ENCODE results near the gene SRGAP3.

The SRGAP3 gene

DNA sequence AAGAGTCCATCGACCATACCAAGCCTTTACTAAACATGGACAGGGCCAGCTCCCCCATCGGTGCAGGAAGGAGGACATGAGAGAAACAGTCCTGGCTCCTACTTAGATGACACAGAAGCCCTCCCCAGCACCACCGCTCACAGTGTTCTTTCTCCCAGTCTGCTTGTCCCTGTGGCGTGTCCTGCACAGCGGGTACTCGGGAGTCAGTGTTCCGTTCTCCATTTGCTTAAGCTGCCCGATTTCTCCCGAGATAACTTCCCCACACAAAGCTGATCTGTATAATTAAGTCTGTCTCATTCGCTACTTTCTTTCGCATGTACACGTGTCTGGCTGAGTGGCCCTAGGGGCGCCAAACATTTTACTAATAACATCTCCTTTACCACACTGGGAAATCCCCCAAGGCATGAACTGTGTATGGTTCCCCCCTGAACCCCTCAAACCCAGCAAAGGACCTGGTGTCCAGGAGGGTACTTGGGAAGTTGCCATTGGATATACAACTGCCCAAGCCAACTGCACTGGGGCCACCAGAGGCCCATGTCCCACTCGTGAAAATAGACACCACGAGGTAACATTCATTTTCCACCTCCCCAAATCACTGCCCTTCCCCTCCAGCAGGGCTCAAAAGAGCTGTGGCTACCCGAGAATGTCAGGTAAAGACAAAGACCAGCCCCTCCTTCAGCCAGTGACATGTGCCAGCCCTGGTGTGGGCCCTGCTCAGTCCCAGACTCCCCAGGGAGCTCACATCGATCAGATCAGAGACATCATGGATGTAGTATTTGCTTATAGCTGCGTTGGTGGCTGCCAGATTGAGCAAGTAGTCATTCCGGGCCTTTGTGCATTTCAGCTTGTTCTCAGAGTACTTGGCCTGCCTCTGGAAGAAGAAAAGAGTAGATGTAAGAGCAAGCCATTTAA is 189.7 kb downstream of the SRGAP3 start:
- DNase-seq (ENCODE audit: low read depth, low spot score) = no peak

DNA sequence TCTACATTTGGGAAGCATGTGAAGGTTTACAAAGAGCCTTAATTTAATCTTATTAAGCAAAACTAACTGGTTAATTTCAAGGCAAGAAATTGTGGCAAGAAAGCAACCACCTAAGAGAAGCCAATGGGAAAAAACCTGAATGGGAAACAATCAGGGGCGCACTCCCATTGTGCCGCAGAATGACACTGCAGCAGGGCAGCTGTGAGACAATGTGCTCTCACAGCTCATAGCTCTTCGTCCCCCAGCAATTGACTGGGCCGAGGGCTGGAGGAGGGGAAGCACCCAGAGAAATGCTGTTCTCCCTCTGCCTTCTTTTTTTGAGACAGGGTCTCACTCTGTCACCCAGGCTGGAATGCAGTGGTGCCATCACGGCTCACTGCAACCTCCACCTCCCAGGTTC is 192.9 kb downstream of the SRGAP3 start:
- no peak for DNase-seq (ENCODE audit: low read depth, low spot score)

- no peak for DNase-seq (ENCODE audit: low read depth, low spot score)
Observed at GRCh38 chr3:9047452-9048346, 201.7 kb downstream of the SRGAP3 start.

GRCh38 chr3:9045371-9045770 is 204.1 kb downstream of the SRGAP3 start:
- no peak for DNase-seq (ENCODE audit: low read depth, low spot score)

DNA sequence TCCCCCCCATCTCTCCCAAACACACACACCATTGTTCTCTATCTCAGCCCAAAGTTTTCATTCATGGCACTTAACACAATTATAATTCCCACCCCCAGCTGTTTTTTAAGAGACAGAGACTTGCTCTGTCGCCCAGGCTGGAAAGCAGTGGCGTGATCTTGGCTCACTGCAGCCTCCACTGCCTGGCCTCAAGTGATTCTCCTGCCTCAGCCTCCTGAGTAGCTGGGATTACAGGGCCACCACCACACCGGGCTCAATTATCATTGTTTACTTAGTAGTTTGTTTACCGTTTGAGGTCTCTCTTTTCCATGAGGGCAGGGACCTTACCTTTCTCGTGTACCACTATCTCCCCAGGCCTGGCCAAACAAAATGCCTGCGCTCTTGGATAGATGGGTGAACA is 206.4 kb downstream of the SRGAP3 start:
- no peak for DNase-seq (ENCODE audit: low read depth, low spot score)

DNA sequence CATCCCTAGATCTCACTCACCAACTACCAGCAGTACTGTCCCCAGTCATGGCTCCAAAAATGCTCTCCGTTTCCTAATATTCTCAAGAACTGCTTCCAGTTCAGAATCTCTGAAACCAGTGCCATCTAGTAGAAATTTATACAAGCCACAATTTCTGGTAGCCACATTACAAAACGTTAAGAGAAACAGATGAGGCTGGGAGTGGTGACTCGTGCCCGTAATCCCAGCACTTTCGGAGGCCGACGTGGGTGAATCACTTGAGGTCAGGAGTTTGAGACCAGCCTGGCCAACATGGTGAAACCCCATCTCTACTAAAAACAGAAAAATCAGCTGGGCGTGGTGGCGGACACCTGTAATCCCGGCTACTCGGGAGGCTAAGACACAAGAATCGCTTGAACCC is 207.8 kb downstream of the SRGAP3 start:
- no peak for DNase-seq (ENCODE audit: low read depth, low spot score)

DNA sequence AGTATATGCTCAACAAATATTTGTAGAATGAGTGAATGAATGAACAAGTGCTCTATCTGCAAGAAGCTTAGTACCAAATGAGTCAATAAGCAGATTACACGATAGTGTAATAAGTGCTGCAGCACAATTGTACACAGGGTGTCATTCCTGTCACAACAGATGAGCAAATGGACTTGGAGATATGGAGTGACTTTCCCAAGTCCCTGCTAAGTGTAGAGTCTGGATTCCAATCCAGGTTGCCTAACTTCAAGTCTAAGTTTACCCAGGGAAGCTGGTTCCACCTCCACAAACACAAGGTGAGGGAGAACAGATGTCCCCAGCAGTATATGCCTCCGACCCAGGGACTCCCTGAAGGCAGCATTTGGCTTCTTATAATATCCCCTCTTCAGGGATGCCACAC is 208.4 kb downstream of the SRGAP3 start:
- no peak for DNase-seq (ENCODE audit: low read depth, low spot score)

GRCh38 chr3:9037144-9037711 is 212.2 kb downstream of the SRGAP3 start:
- DNase-seq (ENCODE audit: low read depth, low spot score) = no peak

GRCh38 chr3:9036404-9037131 is 212.9 kb downstream of the SRGAP3 start:
- no peak for DNase-seq (ENCODE audit: low read depth, low spot score)

DNA sequence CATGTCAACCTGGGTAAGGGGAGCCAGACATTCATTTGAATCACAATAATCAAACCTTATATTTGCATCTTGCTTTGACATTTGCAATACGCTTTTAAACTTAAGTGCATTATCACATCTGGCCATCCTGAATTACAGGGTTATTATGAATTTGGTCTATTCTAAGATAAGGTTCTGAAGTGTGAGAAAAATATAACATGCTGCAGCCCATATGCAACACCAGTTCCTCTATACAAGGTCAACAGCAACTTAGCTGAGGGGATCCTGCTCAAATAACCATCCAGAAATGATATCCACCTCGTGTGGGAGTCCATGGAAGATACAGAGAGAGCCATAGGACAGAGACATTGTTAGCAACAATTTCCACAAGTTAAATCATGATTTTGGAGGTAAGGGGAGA is 213.5 kb downstream of the SRGAP3 start:
- no peak for DNase-seq (ENCODE audit: low read depth, low spot score)

DNA sequence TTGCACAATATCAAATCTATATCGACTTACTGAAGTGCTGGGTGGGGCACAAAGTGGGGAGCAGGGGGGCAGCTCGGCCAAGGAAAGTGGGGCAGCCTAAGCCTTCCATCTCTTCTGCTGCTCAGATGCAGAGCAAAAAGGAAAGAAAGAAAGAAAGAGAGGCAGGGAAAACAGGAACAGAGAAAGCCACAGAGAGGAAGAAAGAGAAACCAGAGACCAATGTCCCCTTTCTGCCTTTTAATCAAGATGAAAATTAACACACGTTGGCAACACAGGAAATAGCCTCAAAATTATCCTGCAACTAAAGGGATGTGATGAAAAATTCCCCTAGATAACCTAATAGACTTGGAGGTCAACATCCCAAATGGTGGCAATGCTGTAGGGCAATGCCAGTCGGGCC is 214.0 kb downstream of the SRGAP3 start:
- no peak for DNase-seq (ENCODE audit: low read depth, low spot score)

GRCh38 chr3:9033867-9034266 is 215.6 kb downstream of the SRGAP3 start:
- no peak for DNase-seq (ENCODE audit: low read depth, low spot score)

DNA sequence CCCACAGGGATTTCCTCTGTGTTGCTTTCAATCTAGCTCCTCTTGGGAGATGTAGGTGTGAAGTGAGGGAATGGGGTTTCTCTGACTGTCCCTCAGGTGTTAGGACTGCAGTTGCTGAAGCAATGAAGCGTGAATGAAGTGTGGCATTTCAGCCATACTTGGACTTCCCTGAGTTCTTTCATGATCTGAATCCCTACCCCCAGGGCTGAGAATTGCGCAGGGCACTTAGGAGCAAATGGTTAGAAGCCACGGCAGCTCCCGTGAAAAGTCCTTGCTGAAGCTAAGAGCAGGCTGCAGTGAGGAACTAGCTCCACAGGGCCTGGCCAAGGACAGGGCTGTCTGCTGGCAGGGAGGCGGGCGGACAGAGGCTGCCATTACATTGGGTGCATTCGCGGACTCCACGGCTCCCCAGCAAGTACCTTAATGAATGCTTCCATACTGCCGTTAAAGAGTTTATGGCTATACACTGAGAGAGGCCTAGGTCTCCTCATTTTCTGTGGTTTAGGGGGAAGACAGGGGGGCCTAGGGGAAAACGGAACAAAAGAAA is 217.1 kb downstream of the SRGAP3 start:
- DNase-seq (ENCODE audit: low read depth, low spot score) = no peak

GRCh38 chr3:9030034-9030433 is 219.4 kb downstream of the SRGAP3 start:
- no peak for DNase-seq (ENCODE audit: low read depth, low spot score)

GRCh38 chr3:9028134-9028533 is 221.3 kb downstream of the SRGAP3 start:
- no peak for DNase-seq (ENCODE audit: low read depth, low spot score)

DNA sequence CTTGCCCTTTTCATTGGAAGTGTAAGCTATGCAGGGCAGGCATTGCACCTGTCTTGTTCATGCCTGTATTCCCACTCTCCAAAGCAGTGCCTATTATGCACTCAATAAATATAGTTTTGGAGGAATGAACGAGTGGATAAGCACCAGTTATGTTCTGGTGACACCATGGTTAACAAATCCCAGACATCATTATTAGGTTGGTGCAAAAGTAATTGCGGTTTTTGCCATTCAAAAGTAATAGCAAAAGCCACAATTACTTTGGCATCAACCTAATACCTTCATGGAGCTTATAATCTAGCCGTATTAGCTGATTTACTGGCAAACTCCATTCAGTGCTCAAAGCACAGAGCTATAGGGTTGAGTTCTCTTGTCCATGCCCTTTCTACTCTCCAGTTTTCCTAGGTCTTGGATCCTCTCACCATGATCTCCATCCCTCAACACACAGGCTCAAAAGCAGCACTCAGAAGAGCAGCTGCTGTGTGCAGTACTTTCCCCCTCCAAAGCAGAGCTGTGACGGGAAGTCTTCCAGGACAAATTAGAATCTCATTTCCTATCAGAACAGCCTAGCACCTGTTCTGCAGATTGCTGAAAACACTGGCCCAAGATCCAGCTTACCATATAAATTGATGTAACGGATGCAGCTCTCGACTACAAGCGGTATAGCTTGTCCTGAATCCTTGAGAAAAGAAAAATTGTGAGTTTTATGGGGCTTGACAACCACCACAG is 223.0 kb downstream of the SRGAP3 start:
- no peak for DNase-seq (ENCODE audit: low read depth, low spot score)

DNA sequence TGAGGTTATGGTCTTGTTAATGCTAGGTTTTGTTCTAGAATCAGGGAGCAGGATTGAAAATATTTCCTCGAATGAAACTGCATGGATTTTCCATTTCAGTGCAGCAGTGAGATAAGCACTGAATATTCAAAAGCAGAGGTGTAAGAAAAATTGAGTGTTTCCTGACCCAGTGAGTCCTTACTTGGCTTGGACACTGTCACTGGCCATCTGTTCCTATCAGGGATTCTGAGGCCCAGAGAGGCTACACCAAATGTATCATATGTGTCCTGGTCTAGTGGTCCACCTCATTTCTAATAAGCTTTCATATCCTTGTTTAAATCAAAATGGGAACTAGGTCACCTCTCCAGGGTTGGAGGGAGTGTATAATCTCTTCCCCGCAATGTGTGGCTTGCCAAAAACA is 225.1 kb downstream of the SRGAP3 start:
- DNase-seq (ENCODE audit: low read depth, low spot score) = no peak

DNA sequence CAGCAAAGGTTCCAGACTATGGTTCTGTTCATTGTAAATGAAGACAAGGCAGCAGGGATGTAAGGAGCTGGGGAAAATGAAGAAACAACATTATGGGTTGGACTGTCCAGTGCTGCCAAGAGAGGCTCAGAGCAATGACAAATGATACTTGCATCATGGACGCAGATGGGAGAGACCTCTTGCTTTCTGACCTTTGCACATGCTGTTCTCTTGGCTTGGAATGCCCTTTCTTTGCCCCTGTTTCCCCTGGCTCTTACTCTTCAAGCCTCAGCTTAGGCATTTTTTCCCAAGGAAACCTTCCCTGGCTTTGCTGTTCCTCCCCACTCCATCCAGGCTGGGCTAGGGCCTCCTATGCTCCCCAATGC is 226.2 kb downstream of the SRGAP3 start:
- DNase-seq (ENCODE audit: low read depth, low spot score) = no peak

GRCh38 chr3:9022305-9023225 is 226.9 kb downstream of the SRGAP3 start:
- no peak for DNase-seq (ENCODE audit: low read depth, low spot score)
